T-helper 9 cell (primary cell): ENCODE results near the gene MSI2.

Experiments
- DNase-seq: peaks from one replicate; pipeline ENCODE4 v3.0.0-alpha.2; 2020

Gene MSI2

GRCh38 chr17:57515662-57516211 is 259.4 kb downstream of the MSI2 start:
- no peak for DNase-seq

- DNase-seq, result no peak
Observed at GRCh38 chr17:57516290-57517230, 260.2 kb downstream of the MSI2 start.

GRCh38 chr17:57517273-57517631 is 260.9 kb downstream of the MSI2 start:
- DNase-seq, result no peak

- no peak for DNase-seq
Observed at GRCh38 chr17:57517632-57518456, 261.5 kb downstream of the MSI2 start.

GRCh38 chr17:57518587-57519581 is 262.6 kb downstream of the MSI2 start:
- DNase-seq, result no peak

GRCh38 chr17:57519800-57520199 is 263.5 kb downstream of the MSI2 start:
- no peak for DNase-seq

GRCh38 chr17:57521606-57522005 is 265.3 kb downstream of the MSI2 start:
- DNase-seq, result no peak

GRCh38 chr17:57522042-57523005 is 266.0 kb downstream of the MSI2 start:
- no peak for DNase-seq

- no peak for DNase-seq
Observed at GRCh38 chr17:57523926-57524632, 267.8 kb downstream of the MSI2 start.

GRCh38 chr17:57524839-57525568 is 268.7 kb downstream of the MSI2 start:
- DNase-seq, result no peak

- no peak for DNase-seq
Observed at GRCh38 chr17:57527221-57528057, 271.1 kb downstream of the MSI2 start.

GRCh38 chr17:57528058-57528451 is 271.7 kb downstream of the MSI2 start:
- no peak for DNase-seq

- DNase-seq, result no peak
Observed at GRCh38 chr17:57530026-57530425, 273.7 kb downstream of the MSI2 start.

- no peak for DNase-seq
Observed at GRCh38 chr17:57530508-57530907, 274.2 kb downstream of the MSI2 start.

GRCh38 chr17:57531078-57531477 is 274.8 kb downstream of the MSI2 start:
- DNase-seq, result no peak

GRCh38 chr17:57531648-57532504 is 275.6 kb downstream of the MSI2 start:
- no peak for DNase-seq

GRCh38 chr17:57532556-57532955 is 276.2 kb downstream of the MSI2 start:
- DNase-seq, result no peak

- DNase-seq, result no peak
Observed at GRCh38 chr17:57532966-57533365, 276.6 kb downstream of the MSI2 start.
